Head of caudate nucleus (tissue), 42 donors: Measurements from ENCODE around the gene TFR2.

Experiments used
- DNase-seq, 42 donors: peaks; one replicate each; pipeline versions ENCODE4 v3.0.0 to v3.0.0-alpha.2; 2020 to 2021; ENCODE audit warnings: mixed read lengths in 7 of 42
- intact Hi-C: fragments of 100-400 bp; cut with DNase I; formaldehyde crosslinking; loops from one replicate; pipeline ENCODE4 v1.15.0; 2022

TFR2 gene

DNA sequence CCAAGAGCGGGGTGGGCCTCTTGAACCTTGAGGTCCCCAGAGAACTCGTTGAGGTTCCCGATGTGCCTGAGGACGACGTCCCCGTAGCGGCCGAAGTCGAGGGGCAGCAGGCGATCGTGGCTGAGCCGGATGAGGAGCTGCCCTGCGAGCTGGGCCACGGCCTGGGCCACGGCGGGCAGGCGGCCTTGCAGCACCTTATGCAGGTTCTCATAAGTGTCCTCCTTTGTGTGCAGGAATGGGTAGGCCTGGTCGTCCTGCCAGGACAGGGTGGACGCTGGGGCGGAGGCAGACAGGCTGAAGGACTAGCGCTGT, 14.2 kb downstream of the TFR2 start:
- intact Hi-C loops, result no loop called here

DNA sequence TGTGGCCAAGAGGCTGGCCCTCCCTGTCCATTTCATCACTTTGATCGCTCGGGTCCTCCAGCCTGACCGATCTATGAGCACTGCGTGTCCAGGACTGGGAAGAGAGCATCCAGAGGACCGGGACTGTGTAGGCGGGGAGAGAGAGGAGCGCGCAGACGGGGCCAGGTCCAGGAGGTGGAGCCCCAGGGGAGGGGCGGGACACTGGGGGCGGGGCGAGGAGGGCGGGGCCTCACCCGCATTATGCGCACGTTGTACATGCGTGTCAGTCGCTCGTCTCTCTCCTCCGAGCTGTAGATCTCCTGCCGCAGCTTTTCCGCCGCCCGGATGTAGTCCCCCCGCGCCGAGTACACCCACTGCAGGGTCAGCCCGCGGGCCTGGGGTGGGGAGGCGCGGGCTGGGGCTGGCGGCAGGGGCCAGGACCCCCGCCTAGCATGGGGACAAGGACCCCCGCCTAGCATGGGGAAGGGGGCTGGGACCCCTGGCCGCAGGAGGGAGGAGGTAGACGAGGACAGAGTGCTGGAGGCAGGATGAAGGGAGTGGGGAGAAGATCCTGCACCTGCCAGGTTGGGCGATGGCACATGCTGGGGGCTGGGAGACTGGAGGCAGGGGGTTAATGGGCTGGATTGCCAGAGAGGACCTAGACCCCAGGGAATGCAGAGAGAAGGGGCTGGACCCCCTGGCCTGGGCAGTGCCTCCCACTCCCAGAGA, 14.7 kb downstream of the TFR2 start:
- DNase-seq, result peak; percentile 55 to 93 (median 80)
- intact Hi-C loops, result no loop called here

More for the DNA sequence above, 14.2 kb downstream of the TFR2 start:
- no peak for DNase-seq

DNA sequence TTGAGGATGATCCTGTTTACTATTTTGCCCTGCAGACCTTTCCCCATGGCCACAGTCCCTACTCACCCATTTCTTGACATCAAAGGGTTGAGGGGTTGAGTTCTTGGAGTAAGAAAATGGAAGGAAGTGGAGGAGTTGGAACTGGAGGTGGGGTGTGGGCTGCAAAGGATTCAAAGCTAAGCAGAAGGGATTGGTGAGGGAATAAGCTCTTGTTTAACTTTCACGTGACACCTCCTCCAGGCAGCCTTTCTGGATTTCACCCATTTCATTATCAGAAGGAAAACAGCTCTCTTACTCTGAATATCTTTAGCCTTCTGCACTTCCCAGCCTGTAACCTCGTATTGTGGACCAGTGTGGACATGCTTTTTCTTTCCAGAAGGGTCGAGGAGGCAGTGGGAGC, 15.3 kb downstream of the TFR2 start:
- DNase-seq, result no peak
- intact Hi-C loops, result no loop called here

- DNase-seq, result no peak
- intact Hi-C loops, result no loop called here
Observed at GRCh38 chr7:100623951-100624824, 17.2 kb downstream of the TFR2 start.

DNA sequence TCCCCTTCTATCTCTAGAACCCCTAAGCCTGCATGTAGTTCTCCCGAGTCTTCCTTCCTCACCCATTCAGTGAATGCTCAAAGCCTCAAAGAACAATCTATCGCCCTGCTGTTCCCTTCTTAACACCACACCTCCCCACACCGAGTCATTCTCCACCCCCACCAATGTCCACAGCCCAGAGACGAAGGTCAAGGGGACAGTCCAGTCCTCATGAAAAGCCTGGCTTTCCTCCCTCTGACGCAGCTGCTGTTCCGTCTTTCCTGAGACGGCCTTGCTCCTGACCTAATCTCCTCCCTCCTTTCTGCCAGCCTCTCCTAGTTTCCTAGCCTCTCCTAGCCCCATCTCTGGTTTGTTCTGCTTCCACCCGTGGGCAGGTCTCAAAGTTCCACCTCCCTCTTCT, 19.8 kb downstream of the TFR2 start:
- intact Hi-C loops, result no loop called here
- no peak for DNase-seq

- intact Hi-C loops, result no loop called here
- DNase-seq, result no peak
Observed at GRCh38 chr7:100620804-100621203, 20.5 kb downstream of the TFR2 start.

GRCh38 chr7:100620239-100620638, 21.1 kb downstream of the TFR2 start:
- intact Hi-C loops, result no loop called here

GRCh38 chr7:100614308-100614861, 27.0 kb downstream of the TFR2 start:
- no peak for DNase-seq
- intact Hi-C loops, result no loop called here

More at GRCh38 chr7:100620239-100620638, 21.1 kb downstream of the TFR2 start:
- no peak for DNase-seq

- DNase-seq, result no peak
- intact Hi-C loops, result no loop called here
Observed at GRCh38 chr7:100613412-100614175, 27.8 kb downstream of the TFR2 start.

GRCh38 chr7:100612730-100613390, 28.5 kb downstream of the TFR2 start:
- peak in 2 of 42 donors; percentile 17 to 21 for DNase-seq
- intact Hi-C loops, result no loop called here

DNA sequence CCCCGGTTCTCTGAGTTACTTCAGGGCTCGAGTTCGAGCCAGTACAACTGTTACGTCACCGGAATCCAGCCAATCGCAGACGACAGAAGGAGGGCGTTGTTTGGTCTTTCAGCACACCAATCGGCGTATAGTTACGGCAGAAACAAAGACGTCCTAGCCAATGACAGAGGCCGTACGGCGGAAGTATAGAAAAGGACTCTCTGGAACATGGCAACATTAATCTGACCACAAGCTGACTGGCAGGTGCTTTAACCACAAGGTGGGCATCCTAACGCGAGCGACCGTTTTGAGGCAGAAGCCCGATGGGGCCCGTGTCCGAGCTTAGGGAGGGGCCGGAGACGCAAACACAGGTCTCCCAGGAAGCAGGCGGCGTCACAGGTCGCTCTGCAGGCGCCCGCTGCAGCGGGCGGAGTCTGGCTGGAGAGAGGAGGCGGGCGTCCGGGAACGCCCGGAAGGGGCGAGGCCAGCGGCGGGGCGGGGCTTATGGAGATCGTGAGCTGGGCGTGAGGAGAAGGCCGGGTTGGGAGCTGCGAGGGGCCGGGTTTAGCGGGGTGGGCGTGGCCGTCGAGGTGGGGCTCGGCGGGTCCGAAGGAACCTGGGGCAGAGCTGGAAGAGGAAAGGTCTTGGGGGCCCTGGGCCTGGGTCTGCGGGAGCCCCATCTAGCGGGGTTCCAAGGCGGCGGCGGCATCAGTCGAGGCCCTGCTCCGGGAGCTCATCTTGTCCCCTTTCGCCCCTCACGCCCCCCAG, 29.2 kb downstream of the TFR2 start, which contains the start of gene MOSPD3:
MOSPD3 (plus strand) TSS at position 558 of the 747 bp plus-strand sequence. CDS start 252 bp downstream, outside the sequence.
- DNase-seq, result peak; percentile 98 to 100 (median 99)
- intact Hi-C loops, result no loop called here

- intact Hi-C loops, result no loop called here
- DNase-seq, result no peak
Observed at GRCh38 chr7:100609958-100610357, 31.4 kb downstream of the TFR2 start.

DNA sequence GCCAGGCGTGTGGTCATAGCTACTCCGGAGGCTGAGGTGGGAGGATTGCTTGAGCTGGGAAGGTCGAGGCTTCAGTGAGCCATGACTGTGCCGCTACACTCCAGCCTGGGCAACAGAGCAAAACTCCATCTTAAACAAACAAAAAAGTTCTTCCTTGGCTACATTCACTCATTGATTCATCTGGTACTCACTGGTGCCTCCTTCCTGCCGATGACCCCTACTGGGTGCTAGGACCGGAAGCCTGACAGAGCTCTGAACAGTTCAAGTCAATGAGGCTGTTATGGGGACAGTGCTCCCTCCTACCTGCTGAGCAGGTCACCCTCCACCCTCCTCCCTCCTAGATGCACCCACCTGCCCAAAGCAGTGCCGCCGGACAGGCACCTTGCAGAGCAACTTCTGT, 34.2 kb downstream of the TFR2 start:
- intact Hi-C loops, result no loop called here
- no peak for DNase-seq

- DNase-seq, result no peak
- intact Hi-C loops, result no loop called here
Observed at GRCh38 chr7:100606313-100606712, 35.0 kb downstream of the TFR2 start.

GRCh38 chr7:100604976-100605911, 36.1 kb downstream of the TFR2 start:
- DNase-seq, result peak in 8 of 42 donors; percentile 10 to 55 (median 31)
- intact Hi-C loops, result no loop called here

- intact Hi-C loops, result no loop called here
- peak in 39 of 42 donors; percentile 36 to 81 (median 54) for DNase-seq
Observed at GRCh38 chr7:100604028-100604975, 37.0 kb downstream of the TFR2 start.
